ENCODE data around the gene GABRG2.

GABRG2 gene

GRCh38 chr5:162067162-162067561, 411 bp upstream of the GABRG2 start:
- DNase-seq (ENCODE audit: extremely low spot score) = no peak
- ChIA-PET POLR2A (no interaction called here), CTCF (no interaction called here)
- no peak for TF ChIP-seq CTCF (IDR thresholded peaks at IDR 0.05; ENCODE audit: control extremely low read depth, extremely low read depth, low read depth, missing control alignments)

GRCh38 chr5:162068412-162068811, 839 bp downstream of the GABRG2 start:
- CTCF ChIA-PET = no interaction called here
- POLR2A ChIA-PET = no interaction called here
- peak; percentile 10 for DNase-seq (ENCODE audit: extremely low spot score)
- TF ChIP-seq CTCF (IDR thresholded peaks at IDR 0.05; ENCODE audit: control extremely low read depth, extremely low read depth, low read depth, missing control alignments) = no peak

GRCh38 chr5:162068936-162069335, 1.4 kb downstream of the GABRG2 start:
- no peak for DNase-seq (ENCODE audit: extremely low spot score)
- POLR2A ChIA-PET = no interaction called here
- no peak for TF ChIP-seq CTCF (IDR thresholded peaks at IDR 0.05; ENCODE audit: control extremely low read depth, extremely low read depth, low read depth, missing control alignments)
- CTCF ChIA-PET = interaction anchor here (0.7 kb wide), 1 partner anchor 16 kb away, joined by 3 read pairs; no protein-coding TSS in a partner anchor

GRCh38 chr5:162078805-162079204, 11.2 kb downstream of the GABRG2 start:
- no peak for DNase-seq (ENCODE audit: extremely low spot score)
- TF ChIP-seq CTCF (IDR thresholded peaks at IDR 0.05; ENCODE audit: control extremely low read depth, extremely low read depth, low read depth, missing control alignments) = no peak
- ChIA-PET POLR2A (no interaction called here), CTCF (no interaction called here)

- no peak for TF ChIP-seq CTCF (IDR thresholded peaks at IDR 0.05; ENCODE audit: control extremely low read depth, extremely low read depth, low read depth, missing control alignments)
- DNase-seq (ENCODE audit: extremely low spot score) = no peak
- CTCF ChIA-PET = interaction anchor here (1.7 kb wide), 1 partner anchor 15 kb away, joined by 3 read pairs; no protein-coding TSS in a partner anchor
- POLR2A ChIA-PET = no interaction called here
Measured at GRCh38 chr5:162091336-162091735, 23.8 kb downstream of the GABRG2 start.

GRCh38 chr5:162096448-162096847, 28.9 kb downstream of the GABRG2 start:
- CTCF ChIA-PET = no interaction called here
- no peak for TF ChIP-seq CTCF (IDR thresholded peaks at IDR 0.05; ENCODE audit: control extremely low read depth, extremely low read depth, low read depth, missing control alignments)
- POLR2A ChIA-PET = no interaction called here
- no peak for DNase-seq (ENCODE audit: extremely low spot score)

GRCh38 chr5:162107591-162107990, 40.0 kb downstream of the GABRG2 start:
- no peak for TF ChIP-seq CTCF (IDR thresholded peaks at IDR 0.05; ENCODE audit: control extremely low read depth, extremely low read depth, low read depth, missing control alignments)
- ChIA-PET POLR2A (no interaction called here), CTCF (interaction anchor here (0.8 to 1.8 kb wide), 2 partner anchors 10 to 25 kb away, joined by 3 to 4 read pairs; no protein-coding TSS in a partner anchor)
- no peak for DNase-seq (ENCODE audit: extremely low spot score)

All from GM10248 (cell line).